COLO668 (cell line): ENCODE measurements around the gene PRR33.

ENCODE experiments used
- DNase-seq: peaks from one replicate; lab custom pipeline; 2025; ENCODE audit not compliant: unreplicated experiment; lab: John Stamatoyannopoulos, UW

The PRR33 gene

DNA sequence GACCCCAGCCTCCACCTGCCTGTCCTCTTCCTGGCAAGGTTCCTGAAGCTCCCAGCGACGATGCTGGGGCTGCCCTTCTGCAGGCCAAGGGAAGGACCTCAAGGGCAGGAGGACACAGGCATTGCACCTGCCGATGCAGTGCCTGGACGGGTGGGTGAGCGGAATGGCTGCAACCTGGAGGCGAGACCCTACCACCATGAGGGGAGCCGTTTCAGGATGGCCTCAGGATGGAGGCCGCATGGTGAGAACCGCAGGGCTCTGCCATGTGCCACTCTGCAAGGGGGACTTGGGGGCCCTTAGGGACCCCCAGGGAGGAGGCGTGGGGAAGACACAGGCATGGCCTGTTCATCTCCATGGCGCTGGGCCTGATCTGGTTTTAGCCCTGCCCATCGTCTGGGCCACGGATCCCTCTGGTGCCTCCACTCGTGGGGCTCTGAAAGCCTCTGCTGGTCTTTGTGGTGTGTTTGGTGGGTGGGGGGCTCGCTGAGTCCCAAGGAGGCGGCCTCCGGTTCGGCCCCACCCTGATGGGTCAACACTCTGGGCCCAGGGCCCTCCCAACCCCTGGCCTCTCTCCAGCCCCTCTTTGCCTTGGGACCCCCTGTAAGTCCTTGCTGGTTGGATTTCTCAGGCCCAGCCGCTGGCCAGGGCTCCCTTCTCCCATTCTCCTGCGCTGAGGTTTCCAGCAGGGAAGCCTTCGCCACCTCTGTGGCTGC lies 40.1 kb downstream of the PRR33 start:
- DNase-seq, result no peak

DNA sequence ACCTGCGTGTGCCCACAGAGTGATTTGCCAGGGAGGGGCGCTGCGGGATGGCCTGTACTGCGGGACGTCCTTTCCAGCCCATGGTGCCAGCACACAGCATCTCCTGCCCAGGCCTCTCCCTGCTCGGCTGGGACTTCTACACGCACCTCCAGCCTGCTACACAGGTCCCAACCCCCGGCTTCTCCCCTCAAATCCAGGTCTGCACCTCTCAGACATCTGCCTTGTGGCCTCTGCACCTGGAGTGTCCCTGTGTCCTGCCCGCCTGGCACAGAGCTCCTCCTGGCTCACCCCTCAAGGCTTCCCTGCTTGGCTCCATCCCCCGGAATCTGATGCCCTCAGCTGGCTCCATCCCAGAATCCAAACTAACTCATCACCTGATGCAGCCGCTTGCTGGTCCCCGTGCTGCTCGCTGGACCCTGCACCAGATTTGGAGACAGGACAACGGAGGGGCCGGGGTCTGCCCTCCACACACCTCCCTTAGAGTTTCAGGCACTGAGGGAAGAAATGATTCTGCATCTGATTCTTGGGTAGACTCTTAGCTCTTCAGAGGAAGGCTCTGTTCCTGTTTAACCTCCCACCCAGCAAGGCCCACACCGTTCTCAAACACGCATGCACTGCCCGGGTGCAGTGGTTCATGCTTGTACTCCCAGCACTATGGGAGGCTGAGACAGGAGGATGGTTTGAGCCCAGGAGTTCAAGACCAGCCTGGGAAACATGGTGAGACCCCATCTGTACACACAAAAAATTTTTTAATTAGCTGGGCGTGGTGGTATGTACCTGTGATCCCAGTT lies 42.9 kb downstream of the PRR33 start:
- DNase-seq, result no peak

DNA sequence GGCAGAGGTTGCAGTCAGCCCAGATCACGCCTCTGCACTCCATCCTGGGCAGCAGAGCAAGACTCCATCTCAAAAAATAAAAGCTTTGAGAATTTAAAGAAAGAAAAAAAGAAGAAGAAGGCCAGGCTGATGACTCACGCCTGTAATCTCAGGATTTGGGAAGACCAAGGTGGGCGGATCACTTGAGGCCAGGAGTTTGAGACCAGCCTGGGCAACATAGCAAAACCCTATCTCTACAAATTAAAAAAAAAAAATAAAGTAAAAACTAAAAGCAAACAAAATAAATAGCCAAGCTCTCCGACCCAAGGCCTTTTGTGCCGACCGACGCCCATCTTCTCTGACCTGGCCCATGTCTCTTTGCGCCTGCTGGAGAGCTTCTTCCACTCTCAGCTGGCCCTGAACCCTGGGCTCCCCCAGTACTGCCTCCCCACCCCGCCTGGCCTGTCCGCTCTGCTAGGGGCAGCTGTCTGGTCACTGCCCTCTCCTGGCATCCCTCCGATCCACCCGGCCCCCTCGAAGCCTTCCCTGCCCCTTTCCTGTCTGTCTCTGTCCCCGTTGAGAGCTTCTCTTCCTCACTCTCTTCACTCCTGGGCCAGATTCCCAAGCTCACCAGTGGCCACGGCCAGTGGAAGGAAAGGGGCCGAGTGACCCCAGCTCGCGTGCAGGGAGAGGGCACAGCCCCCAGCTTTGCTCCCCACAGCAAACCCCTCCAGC lies 43.6 kb downstream of the PRR33 start:
- no peak for DNase-seq

DNA sequence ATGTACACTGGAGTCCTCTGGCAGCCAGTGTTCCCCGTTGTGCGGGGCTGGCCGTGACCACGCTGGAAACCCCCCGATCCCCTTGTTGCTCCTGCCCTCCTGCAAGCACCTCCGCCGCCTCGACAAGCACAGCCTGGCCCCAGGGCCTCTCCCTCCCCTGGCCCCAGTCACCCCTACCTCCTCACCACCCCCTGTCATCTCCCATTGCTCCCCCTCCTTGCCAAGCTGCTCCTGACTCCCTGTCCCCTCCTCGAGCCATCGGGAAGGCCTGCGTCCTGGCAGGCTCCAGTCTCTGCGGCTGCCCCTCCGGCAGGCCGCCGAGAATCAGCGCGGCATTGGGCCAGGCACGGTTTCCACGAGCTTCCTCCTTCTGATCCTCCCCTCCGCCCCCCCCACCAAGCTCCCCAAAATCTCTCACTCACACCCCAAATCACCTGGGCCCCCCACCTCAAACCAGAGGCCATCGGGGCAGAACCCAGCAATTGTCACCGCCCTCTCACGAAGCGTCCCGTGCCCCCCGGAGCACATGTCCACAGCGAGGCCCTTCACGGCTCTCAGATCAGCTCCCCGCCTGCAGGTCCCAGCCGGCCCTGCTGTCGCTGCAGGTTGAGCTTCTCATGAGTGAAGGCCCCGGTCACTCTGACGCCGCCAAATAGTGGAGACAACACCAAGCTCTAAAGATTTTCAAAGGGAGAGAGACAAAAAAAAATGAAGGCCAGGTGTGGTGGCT lies 44.5 kb downstream of the PRR33 start:
- DNase-seq, result no peak

DNA sequence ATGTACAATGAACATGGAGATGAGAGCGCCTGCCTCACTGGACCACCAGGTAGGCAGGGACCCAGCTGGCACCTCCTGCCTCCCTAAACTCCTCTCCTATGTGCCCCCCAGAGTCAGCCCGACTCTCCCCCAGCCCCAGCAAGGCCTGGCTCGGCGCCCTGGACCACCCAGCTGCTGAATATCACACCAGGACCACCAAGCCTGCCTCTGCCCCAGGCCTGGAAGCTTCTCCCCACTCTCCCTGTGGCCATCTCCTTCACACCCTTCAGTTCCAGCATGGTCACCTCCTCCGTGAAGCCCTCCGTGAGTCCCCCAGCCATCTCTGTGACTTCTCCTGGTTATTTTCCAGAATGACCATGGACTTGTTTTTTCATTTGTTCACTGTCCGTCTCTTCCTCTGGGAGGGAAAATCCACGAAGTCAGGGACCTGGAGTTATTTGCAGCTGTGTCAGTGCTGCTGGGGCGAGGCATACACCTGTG lies 45.2 kb downstream of the PRR33 start:
- DNase-seq, result no peak

DNA sequence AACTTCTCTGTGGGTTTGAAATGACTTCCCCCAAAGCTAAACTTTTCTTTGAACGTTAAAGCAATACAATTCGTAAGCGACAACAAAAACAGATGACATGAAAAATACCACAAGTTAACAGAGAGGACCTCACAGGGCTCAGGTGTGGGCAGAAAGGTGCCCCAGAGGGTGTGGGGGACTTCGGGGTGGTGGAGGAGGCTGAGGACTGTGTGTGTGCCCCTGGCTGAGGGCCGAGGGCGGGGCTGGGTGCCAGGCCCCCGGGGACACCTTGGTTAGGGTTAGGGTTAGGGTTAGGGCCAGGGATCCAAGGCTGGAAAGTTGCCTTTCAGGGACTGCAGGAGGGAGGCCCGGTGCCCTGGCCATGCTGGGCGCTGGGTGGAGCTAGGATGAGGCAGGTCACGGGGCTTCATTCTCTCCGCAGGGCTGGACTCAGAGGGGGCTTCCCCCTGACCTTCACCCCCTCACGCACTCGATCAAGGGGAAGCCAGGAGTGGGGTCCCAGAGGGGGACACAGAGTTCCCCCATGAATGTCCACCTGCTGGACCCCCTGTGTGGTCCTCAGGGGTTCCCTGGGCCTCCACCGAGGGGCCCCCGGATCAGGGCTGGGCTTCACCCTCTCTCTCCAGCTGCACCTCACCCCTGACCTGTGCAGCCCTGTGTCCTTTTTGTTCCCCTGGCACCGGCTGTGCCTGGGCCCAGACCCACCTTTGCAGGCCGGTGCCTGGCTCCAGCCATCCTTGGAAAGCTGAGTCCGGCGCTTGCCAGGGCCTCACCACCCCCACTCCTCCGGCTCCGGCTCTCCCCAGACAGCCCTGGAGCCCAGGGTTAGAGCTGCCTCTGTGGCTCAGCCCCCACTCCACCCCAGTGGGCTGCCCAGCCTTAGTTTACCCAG lies 45.9 kb downstream of the PRR33 start:
- DNase-seq, result no peak

DNA sequence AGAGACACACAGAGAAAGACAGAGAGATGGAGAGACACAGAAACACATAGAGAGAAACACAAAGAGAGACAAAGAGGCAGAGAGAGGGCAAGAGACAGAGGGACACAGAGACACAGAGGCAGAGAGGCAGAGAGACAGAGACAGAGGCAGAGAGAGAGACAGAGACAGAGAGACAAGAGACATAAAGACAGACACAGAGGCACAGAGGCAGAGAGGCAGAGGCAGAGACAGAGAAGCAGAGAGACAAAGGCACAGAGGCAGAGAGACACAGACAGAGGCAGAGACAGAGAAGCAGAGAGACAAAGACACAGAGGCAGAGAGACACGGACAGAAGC lies 46.6 kb downstream of the PRR33 start:
- DNase-seq, result no peak

DNA sequence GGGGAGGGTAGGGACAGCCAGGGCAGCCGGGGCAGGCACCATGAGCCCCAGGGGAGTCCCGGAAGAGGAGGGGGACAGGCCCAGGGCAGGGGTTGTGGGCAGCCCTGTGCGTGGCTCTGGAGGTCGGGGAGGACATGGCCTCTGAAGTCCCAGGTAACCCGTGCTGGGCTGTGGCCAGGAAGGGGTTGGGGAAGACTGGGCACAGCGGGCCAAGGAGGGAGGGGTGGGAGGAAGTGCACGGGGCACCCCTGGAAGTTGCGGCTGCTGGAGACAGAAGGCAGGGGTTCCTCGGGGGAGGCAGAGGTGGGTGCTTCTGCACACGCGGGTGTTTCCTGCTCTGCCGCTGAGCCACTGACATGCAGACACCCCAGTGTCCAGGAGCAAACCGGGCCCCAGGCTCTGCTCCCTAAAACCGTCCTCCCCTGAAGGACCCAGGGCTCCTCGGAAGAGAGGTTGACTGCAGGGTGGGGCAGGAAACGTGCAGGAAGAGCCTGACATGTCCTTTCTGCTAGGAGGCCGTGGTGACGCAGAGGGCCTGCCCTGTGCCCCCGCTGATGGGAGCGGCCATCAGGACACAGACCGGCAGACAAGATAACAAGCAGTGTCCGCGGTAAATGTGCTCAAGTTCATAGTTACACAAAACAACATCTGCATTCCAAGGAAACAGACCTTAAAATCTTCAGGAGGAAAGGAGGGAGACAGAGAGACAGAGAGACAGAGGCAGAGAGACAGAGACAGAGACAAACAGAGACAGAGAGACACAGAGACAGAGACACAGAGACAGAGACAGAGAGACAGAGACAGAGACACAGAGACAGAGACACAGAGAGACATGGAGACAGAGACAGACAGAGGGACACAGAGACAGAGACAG lies 47.2 kb downstream of the PRR33 start:
- no peak for DNase-seq

DNA sequence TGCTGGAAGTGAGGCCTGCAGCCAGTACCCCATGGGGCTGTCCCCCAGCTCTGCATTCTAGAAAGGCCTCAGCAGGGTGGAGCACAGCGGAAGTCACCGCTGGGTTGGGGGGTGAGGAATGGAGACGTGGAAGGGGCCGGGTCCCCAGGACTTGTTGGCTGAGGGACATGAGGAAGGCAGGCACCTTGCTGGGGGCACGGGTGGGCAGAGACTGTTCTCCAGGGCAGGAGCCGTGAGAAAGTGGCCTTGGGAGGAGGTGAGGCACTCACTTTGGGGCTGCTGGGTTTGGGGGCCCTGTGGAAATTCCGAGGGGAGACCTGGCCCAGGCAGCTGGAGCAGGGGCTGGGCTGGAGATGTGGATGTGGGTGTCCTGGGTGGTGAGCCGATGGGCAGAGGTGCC lies 47.9 kb downstream of the PRR33 start:
- DNase-seq, result no peak

DNA sequence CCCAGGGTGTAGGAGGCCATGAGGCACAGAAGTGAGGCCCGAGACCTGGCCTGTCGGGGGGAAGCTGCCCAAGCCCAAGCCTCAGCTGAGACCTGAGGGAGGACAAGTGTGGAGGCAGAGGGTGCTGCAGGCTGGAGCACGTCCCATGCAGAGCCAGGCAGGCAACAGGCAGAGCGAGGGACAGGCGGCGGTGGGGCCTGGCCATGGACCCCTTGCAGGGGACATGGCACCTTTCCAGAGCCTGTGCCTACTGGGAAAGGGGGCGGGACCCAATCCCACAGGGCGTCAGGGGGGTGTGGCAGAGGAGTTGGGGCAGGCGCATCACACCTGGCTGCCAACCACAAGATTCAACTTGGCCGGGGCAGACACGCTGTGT lies 48.6 kb downstream of the PRR33 start:
- DNase-seq, result no peak

DNA sequence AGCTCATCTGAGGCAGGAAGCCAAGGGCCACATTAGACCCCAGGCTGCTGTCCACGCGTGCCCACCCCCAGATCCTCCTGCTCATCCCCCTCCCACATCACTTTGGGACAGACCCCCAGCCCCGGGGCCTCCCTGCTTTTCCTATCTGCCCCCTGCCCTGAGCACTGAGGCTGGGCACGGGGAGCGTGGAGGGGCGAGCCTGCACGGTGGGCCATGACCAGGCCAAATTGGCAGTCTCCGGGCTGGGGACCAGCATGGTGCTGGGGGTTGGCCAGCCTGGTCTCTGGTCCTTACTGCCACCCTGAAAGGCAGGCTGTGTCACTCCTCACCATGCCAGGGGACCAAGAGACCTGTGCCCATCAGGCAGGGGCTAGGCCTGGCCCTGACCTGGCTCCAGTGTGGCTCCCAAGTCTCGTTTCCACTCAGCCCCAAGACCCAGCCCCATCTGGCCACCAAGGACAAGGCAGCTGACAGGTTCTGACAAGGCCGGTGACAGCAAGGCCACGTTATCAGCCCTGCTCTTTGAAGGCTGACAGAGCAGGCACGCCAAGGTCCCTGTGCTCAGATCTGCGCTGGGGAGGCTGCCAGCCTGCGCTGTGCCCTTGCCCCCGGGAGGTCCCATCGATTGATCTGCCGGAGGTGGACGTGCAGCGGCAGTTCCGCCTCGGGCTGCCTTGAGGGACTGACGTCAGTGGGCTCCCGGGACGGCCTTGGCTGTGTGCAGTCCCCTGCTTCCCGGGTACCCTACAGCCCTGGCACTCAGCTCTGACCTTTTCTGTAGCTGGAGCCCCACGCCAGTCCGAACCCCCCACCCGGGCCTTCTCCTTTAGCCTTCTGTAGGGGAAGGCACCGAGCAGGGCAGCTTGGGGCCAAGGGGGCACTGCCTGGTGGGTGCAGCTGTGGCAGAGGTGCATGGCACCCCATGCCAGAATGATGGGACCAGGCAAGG lies 49.3 kb downstream of the PRR33 start:
- no peak for DNase-seq

DNA sequence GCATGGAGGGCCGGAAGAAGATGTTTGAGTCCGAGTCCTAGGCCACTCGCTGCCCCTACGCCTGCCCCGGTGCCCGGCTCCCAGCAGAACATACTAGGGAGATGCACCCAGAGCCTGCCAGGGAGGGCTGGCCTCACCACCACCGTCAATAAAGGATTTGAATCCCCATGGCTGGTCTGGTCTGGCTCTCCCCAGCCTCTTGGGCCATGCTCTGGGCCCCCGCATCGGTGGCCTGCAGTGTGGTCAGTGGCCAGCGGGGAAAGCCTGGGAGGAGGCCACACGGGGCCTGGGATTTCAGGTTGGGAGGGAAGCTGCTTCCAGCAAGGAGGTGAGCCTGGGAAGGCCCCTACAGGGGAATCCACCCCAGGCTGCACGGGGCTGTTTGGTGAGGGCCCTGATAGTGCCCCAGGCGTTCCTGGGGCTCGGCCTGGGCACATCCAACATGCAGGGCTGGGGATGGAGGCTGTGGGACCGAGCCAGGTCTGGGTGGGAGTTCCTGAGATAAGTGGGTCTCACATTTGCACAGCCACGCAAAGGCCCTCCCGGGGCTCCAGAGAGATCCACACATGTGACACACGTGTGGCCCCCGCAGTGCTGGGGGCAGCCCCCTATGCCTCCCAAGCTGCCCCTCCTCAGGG lies 50.1 kb downstream of the PRR33 start:
- DNase-seq, result no peak

DNA sequence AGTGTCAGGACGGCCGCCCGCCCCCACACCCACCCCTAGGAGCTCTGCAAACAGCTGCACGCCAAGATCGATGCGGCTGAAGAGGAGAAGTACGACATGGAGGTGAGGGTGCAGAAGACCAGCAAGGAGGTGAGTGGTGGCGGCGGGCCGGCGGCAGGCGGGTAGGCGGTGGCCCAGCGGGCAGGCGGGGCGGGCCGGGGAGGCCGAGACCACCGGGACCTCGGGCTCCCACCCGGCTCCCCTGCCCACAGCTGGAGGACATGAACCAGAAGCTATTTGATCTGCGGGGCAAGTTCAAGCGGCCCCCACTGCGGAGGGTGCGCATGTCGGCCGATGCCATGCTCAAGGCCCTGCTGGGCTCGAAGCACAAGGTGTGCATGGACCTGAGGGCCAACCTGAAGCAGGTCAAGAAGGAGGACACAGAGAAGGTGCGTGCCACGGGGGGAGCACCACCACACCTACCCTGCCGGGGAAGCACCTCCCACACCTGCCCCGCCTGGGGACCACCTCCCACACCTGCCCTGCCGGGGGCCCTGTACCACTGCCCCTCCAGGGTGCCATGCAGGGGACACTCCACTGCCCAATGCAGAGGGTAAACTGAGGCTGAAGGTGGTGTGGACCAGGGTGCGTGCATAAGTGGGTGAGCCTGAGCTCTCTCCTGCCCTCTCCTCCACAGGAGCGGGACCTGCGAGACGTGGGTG lies 50.8 kb downstream of the PRR33 start:
- DNase-seq, result no peak

DNA sequence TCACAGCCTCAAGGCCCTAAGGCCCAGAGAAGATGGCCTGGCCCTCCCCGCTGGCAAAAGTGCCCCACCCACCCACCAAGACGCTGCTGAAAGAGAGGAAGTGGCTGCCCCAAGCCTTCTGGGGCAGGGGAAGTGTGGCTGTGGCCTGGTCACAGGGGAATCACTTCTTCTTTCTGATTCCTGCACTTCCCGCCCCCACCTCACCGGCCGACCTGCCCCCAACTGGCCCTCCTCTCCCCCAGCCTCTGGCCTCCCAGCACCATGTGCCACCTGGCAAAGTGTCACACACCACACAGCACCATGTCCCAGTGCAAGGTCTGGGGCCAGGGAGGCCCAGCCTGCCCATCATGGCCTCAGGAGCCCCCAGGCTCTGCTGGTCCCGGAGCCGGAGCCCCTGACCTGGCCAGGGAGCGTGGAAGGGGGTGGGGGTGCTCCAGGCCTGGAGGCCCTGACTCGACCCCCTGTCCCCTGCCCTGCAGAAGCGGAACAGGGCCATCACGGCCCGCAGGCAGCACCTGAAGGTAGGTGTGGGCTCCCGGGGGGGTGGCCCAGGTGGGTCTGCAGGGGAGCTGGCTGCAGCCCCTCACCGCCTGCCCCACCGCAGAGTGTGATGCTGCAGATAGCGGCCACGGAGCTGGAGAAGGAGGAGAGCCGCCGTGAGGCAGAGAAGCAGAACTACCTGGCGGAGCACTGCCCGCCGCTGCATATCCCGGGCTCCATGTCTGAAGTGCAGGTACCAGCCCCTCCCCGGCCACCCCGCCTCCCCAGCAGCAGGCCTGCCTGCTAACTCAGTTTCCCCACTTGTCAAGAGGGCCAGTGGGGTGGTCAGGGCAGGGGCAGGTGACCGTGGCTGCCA lies 51.5 kb downstream of the PRR33 start:
- DNase-seq, result no peak

DNA sequence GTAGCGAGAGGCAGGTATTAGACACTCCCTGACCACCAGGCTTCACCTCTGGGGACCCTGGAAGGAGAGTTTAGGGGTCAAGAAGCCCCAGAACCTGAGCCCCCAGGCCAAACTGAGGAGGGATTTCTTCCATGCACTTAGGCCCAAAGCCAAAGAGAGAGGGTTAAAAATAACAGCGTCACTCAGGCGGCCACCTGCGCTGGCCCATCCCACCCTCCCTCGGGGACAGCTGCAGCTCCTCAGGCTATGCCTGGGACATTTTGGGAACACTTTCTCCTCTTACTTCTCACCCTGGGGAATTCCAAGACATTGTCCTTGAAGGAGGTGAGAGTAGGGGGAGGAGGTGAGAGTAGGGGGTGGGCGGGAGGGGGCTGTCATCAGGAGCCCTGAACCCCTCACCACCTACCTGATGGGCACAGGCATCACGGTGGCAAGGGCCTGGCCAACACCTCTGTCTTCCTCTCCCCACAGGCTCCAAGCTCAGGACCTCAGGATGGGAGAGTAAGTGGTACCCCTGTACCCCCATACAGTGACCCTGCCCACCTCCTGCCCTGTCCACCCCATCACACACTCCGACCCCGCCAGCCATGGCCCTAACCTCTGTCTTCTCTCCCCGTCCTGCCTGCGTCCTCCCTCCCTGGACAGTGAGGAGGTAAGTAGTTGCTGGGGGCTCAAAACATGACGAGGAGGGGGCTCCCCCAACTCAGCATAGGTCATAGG lies 52.3 kb downstream of the PRR33 start:
- DNase-seq, result no peak
